Measurements from ENCODE around the gene SPTBN1.

DNA sequence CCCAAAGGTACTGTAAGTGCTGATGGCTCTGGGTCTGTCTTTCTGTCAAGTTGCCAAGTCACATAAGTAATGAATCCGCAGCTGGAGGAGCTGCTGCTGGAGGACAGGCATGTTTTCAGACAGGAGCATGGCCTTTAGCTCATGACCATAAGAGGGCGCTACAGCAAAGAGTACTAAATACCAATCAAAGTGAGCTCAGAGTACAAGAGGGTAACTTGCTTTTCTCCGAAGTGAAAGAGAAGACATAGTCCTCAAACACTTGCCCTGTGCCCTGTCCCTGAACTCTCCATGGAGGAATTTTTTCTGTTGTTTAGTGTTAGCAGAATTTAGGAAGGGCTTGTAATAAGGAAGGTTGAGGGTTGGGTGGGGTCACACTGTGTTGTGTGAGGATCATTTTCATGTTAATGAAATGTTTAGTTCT, 209.3 kb downstream of the SPTBN1 start:
- TF ChIP-seq, protein P1, sequence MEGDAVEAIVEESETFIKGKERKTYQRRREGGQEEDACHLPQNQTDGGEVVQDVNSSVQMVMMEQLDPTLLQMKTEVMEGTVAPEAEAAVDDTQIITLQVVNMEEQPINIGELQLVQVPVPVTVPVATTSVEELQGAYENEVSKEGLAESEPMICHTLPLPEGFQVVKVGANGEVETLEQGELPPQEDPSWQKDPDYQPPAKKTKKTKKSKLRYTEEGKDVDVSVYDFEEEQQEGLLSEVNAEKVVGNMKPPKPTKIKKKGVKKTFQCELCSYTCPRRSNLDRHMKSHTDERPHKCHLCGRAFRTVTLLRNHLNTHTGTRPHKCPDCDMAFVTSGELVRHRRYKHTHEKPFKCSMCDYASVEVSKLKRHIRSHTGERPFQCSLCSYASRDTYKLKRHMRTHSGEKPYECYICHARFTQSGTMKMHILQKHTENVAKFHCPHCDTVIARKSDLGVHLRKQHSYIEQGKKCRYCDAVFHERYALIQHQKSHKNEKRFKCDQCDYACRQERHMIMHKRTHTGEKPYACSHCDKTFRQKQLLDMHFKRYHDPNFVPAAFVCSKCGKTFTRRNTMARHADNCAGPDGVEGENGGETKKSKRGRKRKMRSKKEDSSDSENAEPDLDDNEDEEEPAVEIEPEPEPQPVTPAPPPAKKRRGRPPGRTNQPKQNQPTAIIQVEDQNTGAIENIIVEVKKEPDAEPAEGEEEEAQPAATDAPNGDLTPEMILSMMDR (IDR thresholded peaks at IDR 0.05), result peak in 5 of 6 experiments; percentile 16 to 74 (median 57)
- no peak for TF ChIP-seq POLR2A (IDR thresholded peaks at IDR 0.05)
